ENCODE measurements around the gene OTUD6A.
"Not testable (repeated sequence)": the region's sequence is repeated elsewhere in the genome, so short reads cannot be mapped to it uniquely, and the experiment has no call there.

Gene OTUD6A

DNA sequence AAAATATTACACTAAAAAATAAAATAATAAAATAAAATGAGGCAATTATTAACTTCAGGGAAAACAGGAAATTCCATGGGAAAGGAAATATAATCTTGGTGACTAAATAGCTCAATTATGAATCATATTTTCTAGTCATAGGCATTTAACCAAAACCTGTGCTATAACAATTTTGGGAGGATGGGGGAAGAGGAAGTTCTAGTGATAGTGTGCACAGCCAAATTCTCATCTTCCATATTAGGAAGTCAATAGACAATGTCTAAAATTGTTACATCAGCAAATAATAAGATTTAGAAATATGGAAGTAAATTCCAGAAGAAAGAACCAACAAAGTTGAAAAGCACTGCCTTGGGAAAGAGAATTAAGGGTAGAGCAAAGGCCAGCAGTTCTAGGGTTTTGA is 15.3 kb upstream of the OTUD6A start:
- no peak for DNase-seq (ENCODE audit: low spot score)

DNA sequence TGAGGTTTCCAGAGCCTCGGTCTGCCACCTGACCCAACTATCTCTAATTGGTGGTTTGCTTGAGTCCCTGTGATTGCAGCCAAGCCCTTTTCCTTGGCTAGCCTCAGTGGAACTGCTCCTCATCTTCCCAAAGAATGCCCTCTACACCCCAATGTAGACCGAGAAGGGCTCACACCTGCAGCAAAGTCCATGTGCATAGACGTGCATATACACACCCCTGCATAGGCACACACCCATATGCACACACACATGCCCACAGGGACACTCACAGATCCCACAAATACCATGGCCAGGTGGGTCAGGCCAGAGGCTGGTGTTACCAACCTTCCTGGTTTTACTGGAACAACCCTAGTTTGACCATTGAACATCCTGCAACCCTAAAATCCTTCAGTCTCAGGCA is 12.9 kb upstream of the OTUD6A start:
- DNase-seq (ENCODE audit: low spot score), result no peak

DNA sequence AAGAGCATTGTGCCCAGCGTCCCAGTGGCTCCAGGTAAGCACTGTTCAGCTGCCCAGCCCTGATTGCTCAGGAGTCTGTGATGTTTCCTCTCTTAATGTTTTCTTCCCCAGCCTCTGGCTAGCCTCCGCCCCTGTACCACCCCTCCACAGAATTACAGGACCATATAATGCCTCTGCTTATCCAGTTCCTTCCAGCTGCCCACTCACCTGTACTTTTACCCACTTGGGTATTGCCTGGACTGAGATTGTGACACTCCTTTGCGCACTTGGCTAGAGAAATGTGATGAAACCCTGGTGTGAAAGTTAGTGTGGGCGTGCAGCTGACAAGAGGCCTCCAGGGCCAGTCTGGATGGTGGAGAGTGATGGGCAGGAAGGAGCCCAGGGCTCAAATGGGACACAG is 12.3 kb upstream of the OTUD6A start, which contains the start of gene AWAT2:
Gene AWAT2 (minus strand): TSS at position 14 of the 400 bp plus-strand sequence. CDS start 6 bp downstream, at position 8.
- DNase-seq (ENCODE audit: low spot score), result no peak

DNA sequence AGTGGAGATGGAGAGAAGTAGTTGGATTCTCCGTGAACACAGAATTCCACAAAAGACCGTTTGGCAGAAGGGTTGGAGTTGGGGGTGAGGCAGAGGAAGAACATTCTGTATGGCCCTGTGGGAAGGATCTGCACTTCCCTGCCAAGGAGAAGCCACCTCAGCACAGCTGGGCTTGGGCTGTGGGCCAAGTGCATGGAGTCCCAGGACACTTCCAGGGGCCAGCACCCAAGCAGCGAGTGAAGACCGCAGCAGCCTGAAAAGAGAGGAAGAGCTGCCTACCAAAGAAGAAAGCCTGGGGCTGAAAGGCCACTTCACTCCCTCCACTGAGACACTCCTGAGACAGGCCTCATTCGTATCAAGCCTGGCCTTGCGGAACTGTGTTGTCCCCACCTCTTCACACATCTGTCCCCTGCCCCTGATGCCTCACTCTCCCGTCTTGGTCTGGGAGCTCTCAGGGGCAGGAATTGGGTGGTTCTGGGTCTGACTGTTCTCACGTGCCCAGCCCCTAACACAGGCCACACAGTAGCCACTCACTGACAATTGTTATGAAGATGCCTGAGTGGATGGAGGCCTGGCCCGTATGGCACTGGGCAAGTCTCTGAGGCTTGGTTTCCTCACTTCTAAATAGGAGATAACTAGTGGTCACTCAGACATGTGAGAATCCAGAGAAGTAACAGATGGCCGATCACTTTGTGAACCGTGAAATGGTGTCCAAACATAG is 9.2 kb upstream of the OTUD6A start:
- DNase-seq (ENCODE audit: low spot score), result no peak

DNA sequence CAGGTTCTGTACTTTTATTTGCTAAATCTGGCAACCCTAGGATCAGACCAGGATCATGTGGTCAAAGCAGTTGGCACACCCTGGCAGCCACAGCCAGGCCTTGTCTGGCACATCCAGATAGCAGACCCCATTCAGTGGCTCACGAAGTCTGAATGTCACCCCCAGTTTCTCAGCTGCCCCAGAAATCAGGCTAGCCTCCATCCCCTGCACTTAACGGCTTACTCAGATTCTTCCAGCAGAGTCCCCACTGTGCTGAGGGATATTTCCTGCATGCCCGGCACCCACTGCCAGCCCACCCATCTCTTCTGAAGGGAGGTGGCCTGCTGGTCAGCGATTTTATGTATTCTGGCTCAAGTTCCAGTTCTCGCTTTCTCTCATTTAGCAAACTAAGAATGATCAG is 7.9 kb upstream of the OTUD6A start:
- DNase-seq (ENCODE audit: low spot score), result no peak

DNA sequence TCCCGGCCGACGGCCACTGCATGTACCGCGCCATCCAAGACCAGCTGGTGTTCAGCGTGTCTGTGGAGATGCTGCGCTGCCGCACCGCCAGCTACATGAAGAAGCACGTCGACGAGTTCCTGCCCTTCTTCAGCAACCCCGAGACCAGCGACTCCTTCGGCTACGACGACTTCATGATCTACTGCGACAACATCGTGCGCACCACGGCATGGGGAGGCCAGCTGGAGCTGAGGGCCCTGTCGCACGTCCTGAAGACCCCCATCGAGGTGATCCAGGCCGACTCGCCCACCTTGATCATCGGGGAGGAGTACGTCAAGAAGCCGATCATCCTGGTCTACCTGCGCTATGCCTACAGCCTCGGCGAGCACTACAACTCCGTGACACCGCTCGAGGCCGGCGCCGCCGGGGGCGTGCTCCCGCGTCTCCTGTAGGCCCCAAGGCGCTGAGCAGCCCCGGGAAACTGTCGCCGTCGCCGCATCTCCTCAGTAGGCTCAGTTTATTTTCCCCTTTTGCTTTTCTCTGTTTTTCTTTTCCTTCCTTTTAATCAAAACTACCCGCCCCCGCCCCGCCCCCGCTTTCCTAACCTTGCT is 799 bp downstream of the OTUD6A start:
- no peak for DNase-seq (ENCODE audit: low spot score)

DNA sequence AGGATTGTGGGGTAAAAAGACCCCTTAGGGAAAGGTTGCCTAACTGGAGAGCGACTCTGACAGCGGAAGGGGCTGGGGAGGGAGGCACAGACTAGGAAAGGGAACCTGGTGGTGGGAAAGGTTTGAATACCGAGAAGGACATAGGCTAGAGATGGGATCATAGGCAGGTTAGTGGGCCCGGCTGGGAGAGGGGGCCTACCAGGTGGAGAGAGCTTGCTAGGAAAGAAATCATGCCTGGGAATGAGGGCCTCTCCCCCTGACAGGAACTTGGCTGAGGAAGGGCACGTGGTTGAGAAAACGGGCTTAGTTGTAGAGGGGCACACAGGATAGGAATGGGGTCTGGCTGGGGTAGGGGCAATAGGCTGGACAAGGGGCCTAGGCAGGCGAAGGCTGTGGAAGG is 4.4 kb downstream of the OTUD6A start:
- no peak for DNase-seq (ENCODE audit: low spot score)

DNA sequence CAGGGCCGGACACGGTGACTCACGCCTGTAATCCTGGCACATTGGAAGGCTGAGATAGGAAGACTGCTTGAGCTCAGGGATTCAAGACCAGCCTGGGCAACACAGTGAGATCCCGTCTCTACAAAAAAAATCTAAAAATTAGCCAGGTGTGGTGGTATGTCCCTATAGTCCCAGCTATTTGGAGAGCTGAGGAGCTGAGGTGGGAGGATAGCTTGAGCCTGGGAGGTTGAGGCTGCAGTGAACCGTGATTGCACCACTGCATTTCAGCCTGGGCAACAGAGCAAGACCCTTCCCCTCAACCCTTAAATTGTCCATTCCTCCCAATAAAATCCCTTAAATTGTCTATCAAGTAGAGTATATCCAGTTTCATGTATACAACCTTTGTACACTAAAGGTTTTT is 17.0 kb downstream of the OTUD6A start:
- DNase-seq (ENCODE audit: low spot score), result no peak

DNA sequence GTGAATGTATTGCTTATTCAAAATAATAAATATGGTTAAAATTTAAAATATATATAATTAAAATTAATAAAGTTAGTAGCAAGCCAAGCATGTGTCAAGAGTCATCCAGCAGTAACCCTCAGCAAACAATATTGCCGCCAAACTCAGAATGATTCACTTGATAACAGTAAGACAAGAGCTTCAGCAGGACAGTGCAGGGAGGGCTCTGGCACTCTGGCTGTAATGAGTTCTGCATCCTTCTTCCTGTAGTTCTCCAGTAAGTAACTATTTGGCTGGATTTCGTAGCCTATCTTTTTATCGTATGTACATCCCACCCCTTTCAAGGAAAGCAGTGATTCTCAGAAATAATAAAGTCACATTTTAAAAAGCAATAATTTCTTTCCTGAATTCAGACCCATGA is 17.6 kb downstream of the OTUD6A start:
- no peak for DNase-seq (ENCODE audit: low spot score)

DNA sequence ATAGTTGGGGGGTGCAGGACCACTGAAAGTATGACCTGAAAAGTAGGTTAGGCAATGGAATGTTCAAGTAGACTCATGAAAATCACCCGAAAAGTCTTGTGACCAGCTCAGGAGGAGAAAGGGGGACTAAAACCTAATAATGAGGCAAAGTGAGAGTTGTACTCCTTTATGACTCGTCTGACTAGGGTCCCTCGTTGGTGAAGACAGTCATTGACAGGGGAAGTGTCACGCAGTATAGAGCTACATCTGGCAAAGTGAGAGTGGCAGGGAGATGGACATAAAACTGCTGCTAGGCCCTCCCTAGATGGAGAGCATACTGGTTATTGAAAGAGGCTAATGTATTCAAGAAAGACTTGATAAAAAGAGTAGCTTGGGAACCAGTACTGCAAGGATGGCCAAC is 20.5 kb downstream of the OTUD6A start:
- DNase-seq (ENCODE audit: low spot score), result no peak

DNA sequence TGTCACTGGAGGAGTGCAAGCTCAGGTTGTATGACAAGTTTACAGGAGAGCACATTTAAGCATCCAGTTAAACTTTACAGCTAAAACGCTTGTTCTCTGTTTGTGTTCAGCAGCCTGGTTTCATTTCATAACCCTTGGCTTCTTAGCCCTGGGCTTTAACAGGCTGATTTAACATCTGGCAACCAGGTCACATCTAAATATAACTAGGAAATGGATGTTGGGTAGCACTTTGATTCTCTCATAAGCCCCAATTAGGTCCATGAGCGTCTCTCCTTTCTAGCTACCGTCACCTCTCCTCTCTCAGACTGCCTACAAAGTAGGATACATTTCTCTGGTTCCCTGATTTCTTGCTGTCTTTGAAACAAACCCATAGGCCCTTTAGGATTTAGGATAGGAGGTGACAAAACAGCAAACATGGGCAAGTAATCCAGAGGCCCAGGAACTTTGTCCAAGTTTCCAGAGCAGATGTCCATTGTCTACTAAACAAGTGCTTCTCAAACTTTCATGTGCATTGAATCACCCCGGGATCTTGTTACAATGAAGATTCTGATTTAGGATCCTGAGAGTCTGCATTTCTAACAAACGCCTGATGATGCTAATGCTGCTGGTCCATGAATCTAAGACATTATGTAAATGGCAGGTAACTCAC is 22.5 kb downstream of the OTUD6A start:
- no peak for DNase-seq (ENCODE audit: low spot score)

DNA sequence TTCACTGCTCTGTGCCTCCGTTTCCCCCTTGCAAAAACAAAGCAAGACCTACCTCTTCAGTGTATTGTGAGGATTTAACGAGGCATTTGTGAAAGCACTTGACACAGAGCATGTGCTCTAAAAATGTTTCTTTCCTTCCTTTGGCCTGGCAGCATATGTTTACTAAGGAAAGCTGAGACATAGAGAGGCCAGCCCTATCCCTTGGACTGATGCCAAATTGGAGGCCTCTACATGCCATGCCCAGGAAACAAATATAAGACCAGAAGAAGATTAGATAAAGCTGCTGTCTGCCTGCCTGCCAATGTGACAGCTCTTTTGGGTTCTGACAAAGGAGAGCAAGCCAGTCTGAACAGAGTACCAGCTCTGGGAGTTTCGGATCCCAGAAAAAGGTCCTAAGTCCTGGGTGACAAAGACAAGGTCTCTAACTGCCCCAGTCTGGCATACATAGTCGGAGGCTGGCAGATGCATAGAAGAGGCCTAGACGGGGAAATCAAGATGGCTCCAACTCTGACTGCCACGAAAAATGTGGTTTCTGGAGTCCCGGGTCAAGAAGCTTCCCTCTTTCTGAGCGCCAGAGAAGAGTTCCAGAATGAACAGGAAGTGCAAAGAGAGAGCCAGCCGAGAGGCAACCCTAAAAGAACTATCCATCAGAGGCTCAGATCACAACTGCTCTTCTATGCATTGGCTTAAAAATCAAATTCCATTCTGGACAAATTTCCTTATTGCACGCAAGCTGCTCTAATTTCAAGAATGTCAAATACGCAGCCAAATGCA is 25.8 kb downstream of the OTUD6A start:
- peak; percentile 17 for DNase-seq (ENCODE audit: low spot score)

DNA sequence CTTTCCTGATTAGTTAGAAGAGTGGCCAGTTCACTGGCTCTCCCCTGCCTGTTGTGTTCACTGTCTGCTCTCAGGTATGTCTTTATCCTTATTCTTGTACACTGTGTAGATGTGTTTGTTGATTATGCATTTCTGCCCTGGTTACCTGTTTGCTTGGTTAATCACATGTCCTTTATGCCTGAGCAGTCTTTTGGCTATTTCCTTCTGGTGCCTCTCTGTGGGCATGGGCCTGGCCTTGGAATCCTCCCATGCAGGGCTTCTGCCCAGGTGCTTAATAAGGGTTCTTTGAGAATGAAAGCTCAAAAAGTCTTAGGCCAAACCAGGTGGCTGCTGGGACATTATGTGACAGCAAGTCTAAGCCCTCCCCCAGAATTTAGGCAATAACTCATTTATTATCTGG is 26.5 kb downstream of the OTUD6A start:
- no peak for DNase-seq (ENCODE audit: low spot score)

DNA sequence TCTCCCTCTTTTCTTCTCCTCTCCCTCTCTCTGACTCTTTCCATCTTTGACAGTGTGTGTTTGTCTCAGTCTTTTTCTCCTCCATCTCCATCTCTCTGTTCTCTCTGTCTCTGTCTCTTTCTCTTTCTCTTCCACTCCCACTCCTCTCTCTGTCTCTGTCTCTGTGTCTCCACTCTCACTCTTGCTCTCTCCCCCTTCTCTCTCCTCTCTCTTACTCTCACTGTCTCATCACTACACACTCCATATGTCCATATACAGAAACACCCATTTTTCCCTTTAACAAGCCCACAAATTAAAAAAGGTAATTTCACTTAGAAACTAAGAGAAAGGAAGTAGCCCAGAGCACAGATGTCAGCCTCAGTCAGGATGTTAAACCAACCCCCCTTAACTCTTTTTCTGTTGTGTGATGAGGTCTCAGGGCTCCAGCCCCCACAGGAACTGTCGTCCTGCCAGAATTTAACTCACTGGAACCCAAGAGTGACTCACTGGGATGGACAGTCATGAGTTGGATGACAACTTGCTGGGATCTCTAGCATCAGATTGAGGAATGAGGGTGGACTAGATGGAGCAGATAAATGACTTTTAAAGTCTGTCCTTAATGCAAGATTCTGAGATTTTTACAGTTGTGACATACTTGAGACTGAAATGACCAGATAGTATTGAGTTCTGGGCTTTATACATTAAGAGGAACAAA is 27.5 kb downstream of the OTUD6A start:
- DNase-seq (ENCODE audit: low spot score), result no peak

DNA sequence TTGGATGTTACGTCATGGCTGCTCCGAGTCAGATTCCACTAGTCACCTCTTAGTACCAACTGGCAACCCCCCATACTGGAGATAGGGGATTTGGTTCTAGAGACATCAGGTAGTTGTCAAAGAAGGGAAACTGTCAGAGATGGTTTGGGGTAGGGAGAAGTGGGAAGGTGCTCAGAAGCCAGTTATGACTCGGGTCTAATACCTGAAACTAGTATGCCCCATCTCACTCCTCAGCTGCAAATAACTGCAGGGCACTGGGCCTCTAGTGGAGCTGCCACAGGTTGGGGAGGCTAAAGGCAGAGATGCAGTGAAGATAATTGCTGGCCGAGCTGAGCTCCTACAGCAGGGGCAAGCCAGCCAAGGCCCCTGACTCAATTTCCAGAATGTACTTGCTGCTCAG is 30.0 kb downstream of the OTUD6A start:
- DNase-seq (ENCODE audit: low spot score), result no peak

DNA sequence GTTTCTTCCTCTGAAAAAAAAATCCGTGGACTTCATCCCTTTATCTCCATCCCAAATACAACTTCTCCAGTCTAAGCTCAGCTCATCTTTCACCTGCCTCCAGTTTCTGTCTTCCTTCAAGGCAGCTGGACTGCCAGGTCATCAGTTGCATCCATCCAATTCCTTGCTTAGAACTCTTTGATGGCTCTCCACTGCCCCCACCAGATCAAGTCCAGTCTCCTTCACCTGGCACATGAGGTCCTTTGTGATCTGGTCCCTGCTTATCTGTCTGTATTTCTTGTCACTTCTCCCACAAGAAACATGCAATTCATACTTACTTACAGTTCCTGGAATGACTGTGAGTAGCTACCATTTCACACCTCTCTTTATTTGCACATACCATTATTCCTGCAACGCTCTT is 33.8 kb downstream of the OTUD6A start:
- no peak for DNase-seq (ENCODE audit: low spot score)

DNA sequence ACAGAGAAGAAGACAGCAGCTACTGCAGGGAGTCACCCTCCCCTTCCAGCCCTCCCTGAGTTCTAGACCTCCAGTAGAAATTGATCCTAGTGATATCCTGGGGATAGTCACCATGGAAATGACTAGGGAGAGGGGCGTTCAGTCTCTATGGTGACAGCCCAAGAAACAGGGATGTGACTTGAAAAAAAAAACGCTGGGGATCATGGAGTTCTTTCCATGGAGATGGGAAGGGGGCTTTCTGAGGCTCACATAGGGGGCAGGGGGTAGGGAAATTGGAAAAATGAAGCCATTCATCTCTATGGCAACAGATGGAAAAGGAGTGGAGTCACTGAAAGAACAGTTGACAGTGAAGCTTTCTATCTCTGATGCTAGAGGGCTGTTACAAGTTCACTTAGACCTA is 43.0 kb downstream of the OTUD6A start:
- DNase-seq (ENCODE audit: low spot score), result no peak

DNA sequence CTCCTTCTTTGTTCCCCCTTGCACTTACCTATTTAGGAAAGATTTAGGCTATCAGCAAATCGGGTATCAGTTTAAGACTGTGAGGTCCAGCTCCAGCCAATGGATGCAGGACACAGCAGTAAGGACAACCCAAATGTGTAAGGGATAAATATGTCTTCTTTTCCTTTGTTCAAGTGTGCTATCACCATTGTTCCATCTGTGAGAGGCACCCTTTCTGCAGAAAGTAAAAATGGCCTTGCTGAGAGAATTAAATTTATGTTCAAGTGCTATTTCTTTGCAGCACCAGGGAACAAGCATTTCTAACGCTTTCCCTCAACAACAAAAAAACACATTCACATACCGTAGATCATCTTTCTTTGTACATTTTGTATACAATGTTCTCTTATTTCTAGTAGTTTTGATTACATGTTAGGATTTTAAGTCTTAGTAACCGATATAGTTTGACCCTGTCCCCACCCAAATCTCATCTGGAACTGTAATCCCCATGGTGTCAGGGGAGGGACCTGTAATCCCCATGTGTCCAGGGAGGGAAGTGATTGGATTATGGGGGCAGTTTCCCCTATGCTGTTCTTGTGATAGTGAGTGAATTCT is 49.3 kb downstream of the OTUD6A start:
- DNase-seq (ENCODE audit: low spot score), result not testable (repeated sequence)
